PC-9 (cell line): ENCODE data around the gene CLEC4D. TPM values are rescaled to one million over a fixed set of nuclear protein-coding genes. Genes with fewer than 3 reads are reported as not detected.

Experiments used
- BruUV-seq: library from RNA; stranded (reverse); fragments of 400-500 nt; replicated peaks from 2 replicates; lab custom pipeline; 2021; lab: Mats Ljungman, UMichigan
- CTCF ChIA-PET: fragments of 300-600 bp; sonication (Branson Sonifier 250); formaldehyde crosslinking; loops from one replicate; lab custom pipeline; 2022; ENCODE audit warnings: antibody characterized with exemption; lab: Charles Lee
- POLR2A ChIA-PET: fragments of 300-600 bp; sonication (Branson Sonifier 250); formaldehyde crosslinking; loops from one replicate; lab custom pipeline; 2022; ENCODE audit warnings: antibody characterized with exemption; ENCODE audit not compliant: unreplicated experiment; lab: Charles Lee
- DNase-seq, 2 experiments: peaks; one replicate each; pipeline versions ENCODE4 v3.0.0 to v3.0.0-alpha.2; 2015 to 2022; ENCODE audit warnings: mixed read lengths in 1 of 2
- H2AFZ ChIP-seq: fragments of 200-600 bp; sonication (generic); 2 replicates; pipeline ENCODE4 v1.8.1; 2017; ENCODE audit warnings: antibody characterized with exemption
- H3F3A ChIP-seq: fragments of 200-600 bp; sonication (generic); 2 replicates; pipeline ENCODE4 v1.8.1; 2017; ENCODE audit warnings: antibody characterized with exemption, mild to moderate bottlenecking, low read depth; ENCODE audit not compliant: insufficient read depth
- H3K27ac ChIP-seq: fragments of 200-600 bp; sonication (generic); 2 replicates; pipeline ENCODE4 v1.6.1; 2016; ENCODE audit warnings: mixed run types
- H3K27me3 ChIP-seq: fragments of 200-600 bp; sonication (generic); 2 replicates; pipeline ENCODE4 v1.6.1; 2016; ENCODE audit warnings: low read depth, mixed run types; ENCODE audit not compliant: insufficient read depth
- H3K36me3 ChIP-seq: fragments of 200-600 bp; sonication (generic); 2 replicates; pipeline ENCODE4 v1.6.1; 2016; ENCODE audit warnings: low read depth, mixed run types
- H3K4me1 ChIP-seq: fragments of 200-600 bp; sonication (generic); replicated peaks from 2 replicates; pipeline ENCODE4 v1.6.1; 2016; ENCODE audit warnings: mixed run types; ENCODE audit not compliant: insufficient read depth
- H3K4me2 ChIP-seq: fragments of 200-600 bp; sonication (generic); 2 replicates; pipeline ENCODE4 v1.6.1; 2017; ENCODE audit warnings: mixed run types
- H3K4me3 ChIP-seq: fragments of 200-600 bp; sonication (generic); 2 replicates; pipeline ENCODE4 v1.6.1; 2016; ENCODE audit warnings: mixed run types
- H3K79me2 ChIP-seq: fragments of 200-600 bp; sonication (generic); 2 replicates; pipeline ENCODE4 v1.6.1; 2017; ENCODE audit warnings: low read depth, mixed run types
- H3K9me2 ChIP-seq: fragments of 200-600 bp; sonication (generic); 2 replicates; pipeline ENCODE4 v1.8.1; 2017; ENCODE audit warnings: mild to moderate bottlenecking; ENCODE audit not compliant: insufficient read depth
- H3K9me3 ChIP-seq: fragments of 200-600 bp; sonication (generic); 2 replicates; pipeline ENCODE4 v1.8.1; 2016; ENCODE audit warnings: low read depth; ENCODE audit not compliant: insufficient read depth
- H4K20me1 ChIP-seq: fragments of 200-600 bp; sonication (generic); 2 replicates; pipeline ENCODE4 v1.8.1; 2017; ENCODE audit not compliant: insufficient read depth
- EZH2 ChIP-seq: fragments of 200-600 bp; sonication (generic); IDR thresholded peaks from 2 replicates; pipeline ENCODE4 v1.8.0; 2017; ENCODE audit warnings: antibody characterized with exemption, low read depth
- intact Hi-C: fragments of 100-400 bp; cut with micrococcal nuclease; formaldehyde crosslinking; loops from one replicate; pipeline ENCODE4 v1.10.0; 2022; ENCODE audit not compliant: unreplicated experiment
- total RNA-seq: library from RNA; stranded (reverse); gene quantifications from 2 replicates; pipeline ENCODE4 v1.2.3, GENCODE V29; 2021
- TF ChIP-seq, protein P1 (sequence below): fragments of 200-600 bp; sonication (generic); conservative IDR thresholded peaks from 2 replicates; pipeline ENCODE4 v1.6.1; 2017; ENCODE audit warnings: mixed run types, antibody characterized with exemption, mild to moderate bottlenecking, moderate library complexity

Gene CLEC4D
- total RNA-seq, 1 experiment from 2014 or later = not detected

DNA sequence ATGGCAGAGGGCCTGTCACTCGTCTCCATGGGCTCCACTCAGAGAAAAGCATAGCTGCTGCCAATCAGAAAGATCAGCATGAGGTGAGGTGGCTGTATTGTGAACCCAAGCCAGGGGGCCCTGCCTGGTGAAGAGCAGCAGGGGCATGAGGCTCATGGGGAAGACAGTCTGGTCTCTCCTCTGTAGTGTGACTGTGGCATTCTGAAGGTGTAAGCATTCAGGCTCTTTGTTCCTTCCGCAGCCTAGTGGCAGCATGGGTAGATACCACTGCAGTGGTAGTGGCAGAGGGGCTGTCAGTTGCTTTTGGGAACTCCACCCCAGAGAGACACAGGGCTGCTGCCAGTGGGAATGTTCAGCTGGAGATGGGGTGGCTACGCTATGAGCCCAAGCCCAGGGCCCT lies 5.1 kb upstream of the CLEC4D start:
- TF ChIP-seq EZH2 = no peak
- TF ChIP-seq, protein P1, sequence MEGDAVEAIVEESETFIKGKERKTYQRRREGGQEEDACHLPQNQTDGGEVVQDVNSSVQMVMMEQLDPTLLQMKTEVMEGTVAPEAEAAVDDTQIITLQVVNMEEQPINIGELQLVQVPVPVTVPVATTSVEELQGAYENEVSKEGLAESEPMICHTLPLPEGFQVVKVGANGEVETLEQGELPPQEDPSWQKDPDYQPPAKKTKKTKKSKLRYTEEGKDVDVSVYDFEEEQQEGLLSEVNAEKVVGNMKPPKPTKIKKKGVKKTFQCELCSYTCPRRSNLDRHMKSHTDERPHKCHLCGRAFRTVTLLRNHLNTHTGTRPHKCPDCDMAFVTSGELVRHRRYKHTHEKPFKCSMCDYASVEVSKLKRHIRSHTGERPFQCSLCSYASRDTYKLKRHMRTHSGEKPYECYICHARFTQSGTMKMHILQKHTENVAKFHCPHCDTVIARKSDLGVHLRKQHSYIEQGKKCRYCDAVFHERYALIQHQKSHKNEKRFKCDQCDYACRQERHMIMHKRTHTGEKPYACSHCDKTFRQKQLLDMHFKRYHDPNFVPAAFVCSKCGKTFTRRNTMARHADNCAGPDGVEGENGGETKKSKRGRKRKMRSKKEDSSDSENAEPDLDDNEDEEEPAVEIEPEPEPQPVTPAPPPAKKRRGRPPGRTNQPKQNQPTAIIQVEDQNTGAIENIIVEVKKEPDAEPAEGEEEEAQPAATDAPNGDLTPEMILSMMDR = no peak
- H3K4me2 ChIP-seq = no peak overlapping the region
- ChIA-PET POLR2A (no interaction called here), CTCF (no interaction called here)
- no peak overlapping the region for H3K27ac ChIP-seq
- H3K9me2 ChIP-seq = no peaks in the 10 kb centered on the region
- H3K9me3 ChIP-seq = no peaks in the 10 kb centered on the region; the same call in 1 of the 2 replicates
- H3K27me3 ChIP-seq = peaks cover 42% of the 10 kb centered on the region
- H3K79me2 ChIP-seq = no peaks in the 10 kb centered on the region
- H4K20me1 ChIP-seq = no peaks in the 10 kb centered on the region
- intact Hi-C loops = no loop called here
- no peaks in the 10 kb centered on the region for H3K4me1 ChIP-seq
- no peaks in the 10 kb centered on the region for H3F3A ChIP-seq
- H2AFZ ChIP-seq = no peak overlapping the region
- BruUV-seq = no TSS peak
- no peak for DNase-seq
- H3K4me3 ChIP-seq = no peak overlapping the region
- H3K36me3 ChIP-seq = no peaks in the 10 kb centered on the region

DNA sequence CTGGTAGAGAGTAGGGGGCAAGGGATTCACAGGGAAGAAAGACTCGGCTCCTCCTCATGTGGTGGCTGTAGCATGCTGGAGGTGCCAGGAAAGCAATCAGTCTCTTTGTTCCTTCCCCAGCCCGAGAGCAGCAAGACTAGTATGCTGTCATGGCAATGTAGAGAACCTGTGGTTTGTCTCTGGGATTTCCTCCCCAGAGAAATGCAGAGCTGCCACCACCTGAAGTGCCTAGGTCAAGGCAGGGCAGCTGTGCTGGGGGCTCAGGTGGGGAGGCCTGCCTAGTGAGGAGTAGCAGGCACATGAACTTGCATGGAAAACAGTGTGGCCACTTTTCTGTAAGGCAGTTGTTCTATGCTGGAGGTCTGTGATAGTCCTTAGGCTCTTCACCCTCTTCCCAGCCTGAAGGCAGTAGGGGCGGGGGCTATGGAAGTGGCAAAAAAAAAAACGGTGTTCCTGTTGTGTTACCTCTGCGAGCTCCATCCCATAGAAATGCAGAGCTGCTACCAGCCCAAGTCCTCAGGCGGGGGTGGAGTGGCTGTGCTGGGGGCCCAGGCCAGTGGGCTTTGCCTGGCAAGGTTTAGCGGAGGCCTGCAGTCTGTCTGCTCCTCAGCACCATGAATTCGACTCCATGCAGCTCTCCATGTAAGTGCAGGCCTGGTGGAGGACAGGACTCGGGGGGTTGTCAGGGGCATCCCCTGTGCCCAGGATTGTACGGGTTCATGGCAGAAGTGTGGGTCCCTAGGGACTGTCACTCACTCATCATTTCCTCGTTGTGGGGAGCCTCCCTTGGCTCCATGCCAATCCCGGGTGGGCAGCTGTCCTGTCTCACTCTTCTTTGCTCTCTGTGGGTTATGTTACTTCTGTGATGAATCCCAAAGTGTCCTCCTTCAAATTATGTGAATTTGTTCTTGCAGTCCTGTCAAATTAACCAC lies 4.1 kb upstream of the CLEC4D start:
- no peaks in the 10 kb centered on the region for H4K20me1 ChIP-seq
- no peak for TF ChIP-seq EZH2
- TF ChIP-seq, protein P1 = no peak
- H3K4me2 ChIP-seq = no peak overlapping the region
- H2AFZ ChIP-seq = no peak overlapping the region
- no peak for DNase-seq
- CTCF ChIA-PET = no interaction called here
- H3F3A ChIP-seq = no peaks in the 10 kb centered on the region
- H3K9me3 ChIP-seq = no peaks in the 10 kb centered on the region
- BruUV-seq = no TSS peak
- intact Hi-C loops = no loop called here
- no peaks in the 10 kb centered on the region for H3K36me3 ChIP-seq
- POLR2A ChIA-PET = no interaction called here
- peaks cover 43% of the 10 kb centered on the region for H3K27me3 ChIP-seq
- no peak overlapping the region for H3K27ac ChIP-seq
- no peaks in the 10 kb centered on the region for H3K9me2 ChIP-seq
- H3K79me2 ChIP-seq = no peaks in the 10 kb centered on the region
- no peak overlapping the region for H3K4me3 ChIP-seq
- H3K4me1 ChIP-seq = no peaks in the 10 kb centered on the region

DNA sequence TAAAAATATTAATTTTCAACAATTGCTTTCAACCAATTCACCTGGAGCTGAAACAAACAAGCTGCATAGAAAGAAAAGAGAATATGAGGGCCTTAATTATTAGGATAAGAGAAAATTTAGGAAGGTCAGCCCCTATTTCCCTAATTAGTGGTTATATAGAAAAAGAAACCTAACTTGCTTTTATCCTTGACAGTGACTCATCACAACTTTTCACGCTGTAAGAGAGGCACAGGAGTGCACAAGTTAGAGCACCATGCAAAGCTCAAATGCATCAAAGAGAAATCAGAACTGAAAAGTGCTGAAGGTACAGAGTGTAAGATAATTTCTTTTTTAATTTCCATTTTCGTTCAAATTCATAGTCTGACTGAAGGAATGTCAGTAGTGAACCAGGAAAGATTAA lies 4.7 kb downstream of the CLEC4D start:
- CTCF ChIA-PET = no interaction called here

More for the DNA sequence above, 4.7 kb downstream of the CLEC4D start:
- peaks cover 3% of the 10 kb centered on the region; the same call in 1 of the 2 replicates for H4K20me1 ChIP-seq
- TF ChIP-seq, protein P1 = no peak
- no peak for TF ChIP-seq EZH2
- BruUV-seq = no TSS peak
- no peaks in the 10 kb centered on the region for H3F3A ChIP-seq
- H3K27me3 ChIP-seq = peaks cover 25% of the 10 kb centered on the region
- no peak overlapping the region for H3K4me3 ChIP-seq
- no peak for DNase-seq
- H3K27ac ChIP-seq = no peak overlapping the region
- no peaks in the 10 kb centered on the region for H3K9me3 ChIP-seq
- no peak overlapping the region for H2AFZ ChIP-seq
- no peaks in the 10 kb centered on the region; the same call in 1 of the 2 replicates for H3K9me2 ChIP-seq
- no peaks in the 10 kb centered on the region for H3K4me1 ChIP-seq
- no peaks in the 10 kb centered on the region for H3K79me2 ChIP-seq
- intact Hi-C loops = no loop called here
- H3K4me2 ChIP-seq = no peak overlapping the region
- POLR2A ChIA-PET = no interaction called here
- H3K36me3 ChIP-seq = no peaks in the 10 kb centered on the region
